Activated CD8-positive, alpha-beta memory T cell treated with anti-CD3 and anti-CD28 coated beads, Interleukin-2, amount 50 U/mL, for 1 hour (primary cell): Measurements from ENCODE around the gene IL4I1.
"Not testable (repeated sequence)": the region's sequence is repeated elsewhere in the genome, so short reads cannot be mapped to it uniquely, and the experiment has no call there.

Experiments used
- DNase-seq: peaks from one replicate; pipeline ENCODE4 v3.0.0-alpha.2; 2020; ENCODE audit errors: extremely low read depth

Gene IL4I1

GRCh38 chr19:49896863-49897621 is at the start of gene IL4I1:
Gene IL4I1 (minus strand): TSS chr19:49896887. CDS start chr19:49896160, 727 bp downstream.
- DNase-seq, result peak; percentile 28

- no peak for DNase-seq
These were observed 49.7 kb upstream of the IL4I1 start for GRCh38 chr19:49946415-49946814.

- DNase-seq, result not testable (repeated sequence)
These were observed 47.9 kb upstream of the IL4I1 start for GRCh38 chr19:49944567-49944966.

GRCh38 chr19:49940482-49940791 is 43.8 kb upstream of the IL4I1 start:
- DNase-seq, result no peak

GRCh38 chr19:49939721-49940481 is 43.2 kb upstream of the IL4I1 start:
- DNase-seq, result no peak

GRCh38 chr19:49938662-49939061 is 42.0 kb upstream of the IL4I1 start:
- DNase-seq, result no peak

- DNase-seq, result peak; percentile 34
These were observed 41.2 kb upstream of the IL4I1 start for GRCh38 chr19:49937750-49938381.

GRCh38 chr19:49936549-49936948 is 39.9 kb upstream of the IL4I1 start:
- DNase-seq, result no peak

- no peak for DNase-seq
These were observed 37.0 kb upstream of the IL4I1 start for GRCh38 chr19:49933643-49934042.

GRCh38 chr19:49932731-49933131 is 36.0 kb upstream of the IL4I1 start:
- DNase-seq, result no peak

- no peak for DNase-seq
These were observed 35.4 kb upstream of the IL4I1 start for GRCh38 chr19:49932041-49932451.

- no peak for DNase-seq
These were observed 34.8 kb upstream of the IL4I1 start for GRCh38 chr19:49931293-49932040.

- no peak for DNase-seq
These were observed 33.9 kb upstream of the IL4I1 start for GRCh38 chr19:49930483-49931011.

GRCh38 chr19:49929611-49930482 is 33.2 kb upstream of the IL4I1 start:
- peak; percentile 90 for DNase-seq

GRCh38 chr19:49929121-49929610 is 32.5 kb upstream of the IL4I1 start, which contains the start of the genes ATF5 and NUP62:
Gene ATF5 (plus strand): TSS chr19:49929205. CDS start chr19:49930851, 1,646 bp downstream.
Gene NUP62 (minus strand): TSS chr19:49929504. CDS start chr19:49909807, 19,697 bp downstream.
- peak; percentile 87 for DNase-seq

- DNase-seq, result no peak
These were observed 31.0 kb upstream of the IL4I1 start for GRCh38 chr19:49927526-49928264.

GRCh38 chr19:49926515-49926914 is 29.8 kb upstream of the IL4I1 start:
- no peak for DNase-seq

- DNase-seq, result no peak
These were observed 28.8 kb upstream of the IL4I1 start for GRCh38 chr19:49925486-49925885.

- DNase-seq, result not testable (repeated sequence)
These were observed 28.2 kb upstream of the IL4I1 start for GRCh38 chr19:49924881-49925210.
